Muscle of arm (tissue), 14 donors: ENCODE data around the gene TAF11L6. TPM values are rescaled to one million over a fixed set of nuclear protein-coding genes. Genes with fewer than 3 reads are reported as not detected.
"Not testable (repeated sequence)": the region's sequence is repeated elsewhere in the genome, so short reads cannot be mapped to it uniquely, and the experiment has no call there.

Experiments used
- DNase-seq: peaks from one replicate; pipeline ENCODE4 v3.0.0-alpha.2; 2013
- long read RNA-seq, 11 donors: transcript quantifications; one replicate each; lab custom pipeline, GENCODE V29; 2026
- polyA plus RNA-seq, 12 donors: library from polyadenylated mRNA; unstranded; fragments of 120-200 nt; gene quantifications; one replicate each; pipeline ENCODE4 v1.2.1, GENCODE V29; 2013; ENCODE audit not compliant: insufficient read length in 12 of 12

Gene TAF11L6
- not detected for polyA plus RNA-seq
- long read RNA-seq, donor 1: 0 reads
- long read RNA-seq, donor 2: 0 reads
- long read RNA-seq, donor 3: 0 reads
- long read RNA-seq, donor 4: 0 reads
- long read RNA-seq, donor 5: 0 reads
- long read RNA-seq, donor 6: 0 reads
- long read RNA-seq, donor 7: 0 reads
- long read RNA-seq, donor 8: 0 reads
- long read RNA-seq, donor 9: 0 reads
- long read RNA-seq, donor 10: 0 reads
- long read RNA-seq, donor 11: 0 reads

DNA sequence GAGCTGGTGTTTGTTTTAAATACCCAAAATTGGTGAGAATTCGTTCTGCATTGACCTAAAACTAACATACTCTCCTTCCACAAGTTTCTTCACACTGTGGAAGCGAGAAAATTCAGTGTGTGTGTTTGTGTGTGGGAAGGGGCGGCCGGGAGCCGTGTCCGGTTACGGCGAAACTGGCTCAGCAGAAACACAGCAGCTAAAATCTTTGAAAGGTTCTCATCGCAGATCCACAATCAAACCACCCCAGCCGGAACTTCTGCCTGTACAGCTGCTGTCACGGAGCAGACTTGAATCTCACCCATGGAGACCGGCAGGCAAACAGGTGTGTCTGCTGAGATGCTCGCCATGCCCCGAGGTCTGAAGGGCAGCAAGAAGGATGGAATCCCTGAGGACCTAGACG lies at the start of gene TAF11L6:
TAF11L6 (plus strand) TSS at position 301 of the 400 bp plus-strand sequence.
- DNase-seq: not testable (repeated sequence)

DNA sequence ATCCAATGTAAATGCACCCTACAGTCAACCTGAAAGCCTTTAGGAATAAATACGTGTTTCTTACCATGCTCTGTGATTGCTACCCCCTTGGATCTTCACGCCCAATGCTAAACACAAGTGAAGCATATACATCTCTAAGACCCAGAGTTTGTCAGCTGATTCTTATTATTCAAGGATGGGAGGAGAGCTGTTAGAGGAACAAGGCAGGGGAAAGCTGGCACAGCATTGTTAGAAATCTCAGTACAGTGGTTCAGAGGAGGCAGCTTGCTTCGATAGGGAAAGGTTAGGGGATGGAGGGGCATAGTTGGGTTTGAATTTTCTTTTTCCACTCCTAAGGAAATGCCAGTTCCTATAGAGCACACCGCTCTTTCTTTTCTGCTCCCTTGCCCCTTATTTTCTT lies 47.1 kb upstream of the TAF11L6 start:
- no peak for DNase-seq

DNA sequence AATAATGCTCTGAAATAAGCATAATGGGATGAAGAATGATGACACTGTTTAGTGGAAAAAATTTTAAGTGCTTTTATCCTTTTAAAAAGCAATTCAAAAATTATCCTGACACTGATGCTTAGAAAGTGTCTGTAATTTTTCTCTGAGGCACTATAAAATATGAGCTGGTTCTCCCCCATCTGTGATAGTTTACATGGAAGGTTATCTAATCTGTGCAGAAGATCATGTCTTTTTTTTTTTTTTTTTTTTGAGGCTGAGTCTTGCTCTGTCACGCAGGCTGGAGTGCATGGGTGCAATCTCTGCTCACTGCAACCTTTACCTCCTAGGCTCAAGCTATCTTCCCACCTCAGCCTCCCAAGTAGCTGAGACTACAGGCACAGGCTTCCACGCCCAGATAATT lies 45.7 kb upstream of the TAF11L6 start:
- DNase-seq: no peak

DNA sequence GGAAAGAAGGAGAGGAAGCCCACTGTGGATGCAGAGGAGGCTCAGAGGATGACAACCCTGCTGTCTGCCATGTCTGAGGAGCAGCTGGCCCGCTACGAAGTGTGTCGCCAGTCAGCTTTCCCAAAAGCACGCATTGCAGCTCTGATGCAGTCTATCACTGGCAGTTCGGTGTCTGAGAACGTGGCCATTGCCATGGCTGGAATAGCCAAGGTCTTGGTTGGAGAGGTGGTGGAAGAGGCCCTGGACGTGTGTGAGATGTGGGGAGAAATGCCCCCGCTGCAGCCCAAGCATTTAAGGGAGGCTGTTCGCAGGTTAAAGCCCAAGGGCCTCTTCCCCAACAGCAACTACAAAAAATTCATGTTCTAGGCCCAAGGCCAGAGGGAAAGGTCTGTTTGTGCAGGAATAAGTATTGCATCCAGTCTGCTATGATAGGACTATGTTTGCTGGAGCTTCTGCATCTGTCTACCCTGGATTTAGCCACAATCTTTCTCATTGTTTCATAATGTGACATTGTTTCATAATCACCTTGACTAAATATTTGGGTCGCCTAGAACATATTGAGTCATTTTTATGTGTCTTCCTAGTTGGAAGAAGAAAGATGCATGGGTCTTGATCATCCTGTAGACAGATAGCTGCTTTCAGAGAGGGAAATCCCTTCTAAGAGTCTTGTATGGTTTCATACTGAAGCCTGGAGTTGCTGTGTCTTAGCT lies 41.9 kb upstream of the TAF11L6 start:
- not testable (repeated sequence) for DNase-seq

DNA sequence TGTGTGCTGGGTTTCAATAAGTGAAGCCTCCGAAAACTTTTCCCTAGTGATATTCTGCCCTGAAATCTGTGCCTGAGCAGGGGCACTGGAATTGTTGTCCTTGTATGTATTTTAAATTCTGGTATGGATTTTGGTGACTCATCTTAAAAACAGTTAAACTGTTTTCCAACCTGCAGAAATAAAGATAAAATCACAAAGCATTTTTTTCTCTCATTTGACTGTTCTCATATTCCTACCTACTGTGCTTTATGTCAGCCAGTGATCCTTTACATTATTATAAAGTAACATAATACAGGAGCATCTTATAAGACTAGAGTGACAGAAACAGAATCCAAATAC lies 41.3 kb upstream of the TAF11L6 start:
- no peak for DNase-seq

DNA sequence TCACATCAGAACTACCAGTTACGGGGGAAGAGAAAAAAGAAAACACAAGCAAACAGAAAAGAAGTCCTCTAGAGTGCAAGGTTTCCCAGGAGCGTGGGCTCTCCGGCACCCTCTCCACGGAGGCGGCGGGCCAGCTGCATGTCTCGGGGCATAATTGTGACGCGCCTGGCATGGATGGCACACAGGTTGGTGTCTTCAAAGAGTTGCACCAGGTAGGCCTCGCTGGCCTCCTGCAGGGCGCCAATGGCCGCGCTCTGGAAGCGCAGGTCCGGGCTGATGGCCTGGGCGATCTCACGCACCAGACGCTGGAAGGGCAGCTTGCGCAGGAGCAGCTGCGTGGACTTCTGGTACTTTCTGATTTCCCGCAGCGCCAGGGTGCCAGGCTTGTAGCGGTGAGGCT lies 37.2 kb upstream of the TAF11L6 start:
- not testable (repeated sequence) for DNase-seq

DNA sequence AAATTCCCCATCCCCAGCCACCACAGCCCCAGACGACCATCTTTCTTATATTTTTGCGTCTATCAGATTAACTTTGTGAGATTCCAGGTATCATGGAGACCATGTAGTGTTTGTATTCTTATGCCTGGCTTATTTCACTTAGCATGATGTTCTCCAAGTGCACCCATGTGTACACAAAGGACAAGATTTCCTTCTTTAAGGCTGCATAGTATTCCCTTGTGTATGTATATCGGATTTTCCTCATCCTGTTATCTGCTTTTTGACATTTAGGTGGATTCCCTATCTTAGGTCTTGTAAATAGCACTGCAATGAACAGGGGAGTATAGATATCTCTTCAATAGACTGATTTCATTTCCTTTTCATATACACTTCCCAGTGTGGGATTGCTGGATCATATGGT lies 35.7 kb upstream of the TAF11L6 start:
- no peak for DNase-seq

DNA sequence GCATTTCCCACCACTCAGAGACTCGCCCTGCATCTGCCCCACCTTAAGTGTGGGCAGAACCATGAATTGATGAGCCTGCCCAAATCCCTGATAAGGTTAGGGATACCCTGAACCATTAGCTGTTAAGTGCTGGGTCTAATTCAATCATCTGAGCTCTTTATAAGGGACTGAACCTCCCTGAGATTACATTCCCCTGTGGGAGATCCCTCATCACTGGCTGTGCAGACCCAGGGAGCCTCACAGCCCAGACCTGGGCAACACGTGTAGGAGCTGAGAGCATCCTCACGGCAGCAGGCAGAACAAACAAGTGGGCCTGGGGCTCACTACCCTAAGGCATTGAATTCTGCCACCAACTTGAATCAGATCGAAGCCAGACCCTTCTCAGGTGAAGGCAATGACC lies 31.0 kb upstream of the TAF11L6 start:
- DNase-seq: no peak

DNA sequence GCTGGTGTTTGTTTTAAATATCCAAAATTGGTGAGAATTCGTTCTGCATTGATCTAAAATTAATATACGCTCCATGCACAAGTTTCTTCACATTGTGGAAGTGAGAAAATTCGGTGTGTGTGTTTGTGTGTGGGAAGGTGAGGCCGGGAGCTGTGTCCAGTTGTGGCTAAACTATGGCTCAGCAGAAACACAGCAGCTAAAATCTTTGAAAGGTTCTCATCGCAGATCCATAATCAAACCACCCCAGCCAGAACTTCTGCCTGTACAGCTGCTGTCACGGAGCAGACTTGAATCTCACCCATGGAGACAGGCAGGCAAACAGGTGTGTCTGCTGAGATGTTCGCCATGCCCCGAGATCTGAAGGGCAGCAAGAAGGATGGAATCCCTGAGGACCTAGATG lies 30.5 kb upstream of the TAF11L6 start, which contains the start of gene TAF11L2:
TAF11L2 (plus strand) TSS at position 301 of the 400 bp plus-strand sequence.
- DNase-seq: not testable (repeated sequence)

DNA sequence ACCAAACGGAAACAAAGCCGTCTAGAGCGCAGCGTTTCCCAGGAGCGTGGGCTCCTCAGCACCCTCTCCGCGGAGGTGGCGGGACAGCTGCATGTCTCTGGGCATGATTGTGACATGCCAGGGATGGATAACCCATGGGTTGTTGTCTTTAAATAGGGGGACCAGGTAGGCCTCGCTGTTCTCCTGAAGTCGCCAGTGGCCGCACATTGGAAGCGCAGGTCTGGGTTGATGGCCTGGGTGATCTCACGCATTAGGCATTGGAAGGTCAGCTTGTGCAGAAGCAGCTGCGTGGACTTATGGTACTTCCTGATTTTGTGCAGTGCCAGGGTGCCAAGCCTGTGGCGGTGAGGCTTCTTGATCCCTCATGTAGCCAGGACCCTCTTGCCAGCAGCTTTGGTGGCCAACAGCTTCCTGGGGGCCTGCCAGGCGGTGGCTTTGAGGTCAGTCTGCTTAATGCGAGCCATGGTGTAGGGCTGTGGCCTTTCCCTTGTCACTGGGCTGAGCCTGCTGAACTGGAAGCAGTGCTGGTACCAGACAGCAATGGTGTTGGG lies 16.6 kb upstream of the TAF11L6 start:
- no peak for DNase-seq

DNA sequence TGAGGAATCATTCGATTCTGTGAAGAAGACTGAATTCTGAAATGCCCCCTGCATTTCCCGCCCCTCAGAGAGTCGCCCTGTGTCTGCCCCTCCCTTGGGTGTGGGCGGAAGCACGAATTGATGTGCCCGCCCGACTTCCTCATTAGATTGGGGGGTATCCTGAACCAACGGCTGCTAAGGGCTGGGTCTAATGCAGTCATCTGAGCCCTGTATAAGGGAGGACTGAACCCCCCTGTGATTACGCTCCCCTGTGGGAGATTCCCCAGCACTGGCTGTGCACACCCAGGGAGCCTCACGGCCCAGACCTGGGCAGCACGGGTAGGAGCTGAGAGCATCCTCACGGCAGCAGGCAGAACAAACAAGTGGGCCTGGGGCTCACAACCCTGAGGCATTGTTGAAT lies 10.9 kb upstream of the TAF11L6 start:
- not testable (repeated sequence) for DNase-seq

DNA sequence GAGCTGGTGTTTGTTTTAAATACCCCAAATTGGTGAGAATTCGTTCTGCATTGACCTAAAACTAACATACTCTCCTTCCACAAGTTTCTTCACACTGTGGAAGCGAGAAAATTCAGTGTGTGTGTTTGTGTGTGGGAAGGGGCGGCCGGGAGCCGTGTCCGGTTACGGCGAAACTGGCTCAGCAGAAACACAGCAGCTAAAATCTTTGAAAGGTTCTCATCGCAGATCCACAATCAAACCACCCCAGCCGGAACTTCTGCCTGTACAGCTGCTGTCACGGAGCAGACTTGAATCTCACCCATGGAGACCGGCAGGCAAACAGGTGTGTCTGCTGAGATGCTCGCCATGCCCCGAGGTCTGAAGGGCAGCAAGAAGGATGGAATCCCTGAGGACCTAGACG lies 10.4 kb upstream of the TAF11L6 start, which contains the start of gene TAF11L3:
TAF11L3 (plus strand) TSS at position 301 of the 400 bp plus-strand sequence.
- not testable (repeated sequence) for DNase-seq

DNA sequence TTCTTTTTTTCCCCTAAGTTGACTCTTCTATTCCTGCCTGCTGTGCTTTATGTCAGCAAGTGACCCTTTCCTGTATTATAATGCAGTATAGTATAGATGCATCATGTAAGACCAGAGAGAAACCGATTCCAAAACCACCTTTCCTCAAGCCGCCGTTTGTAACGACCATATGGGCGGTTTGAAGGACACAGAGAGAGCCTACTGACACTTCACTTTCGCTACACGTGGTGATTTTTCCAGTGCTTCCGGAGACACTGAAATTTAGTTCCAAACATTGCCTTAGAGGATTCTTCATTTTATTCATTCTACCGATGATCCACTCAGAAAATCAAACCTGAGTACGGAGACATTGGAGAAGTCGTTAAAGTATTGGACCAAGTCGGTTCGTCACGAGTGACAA lies 9.0 kb upstream of the TAF11L6 start:
- DNase-seq: not testable (repeated sequence)

DNA sequence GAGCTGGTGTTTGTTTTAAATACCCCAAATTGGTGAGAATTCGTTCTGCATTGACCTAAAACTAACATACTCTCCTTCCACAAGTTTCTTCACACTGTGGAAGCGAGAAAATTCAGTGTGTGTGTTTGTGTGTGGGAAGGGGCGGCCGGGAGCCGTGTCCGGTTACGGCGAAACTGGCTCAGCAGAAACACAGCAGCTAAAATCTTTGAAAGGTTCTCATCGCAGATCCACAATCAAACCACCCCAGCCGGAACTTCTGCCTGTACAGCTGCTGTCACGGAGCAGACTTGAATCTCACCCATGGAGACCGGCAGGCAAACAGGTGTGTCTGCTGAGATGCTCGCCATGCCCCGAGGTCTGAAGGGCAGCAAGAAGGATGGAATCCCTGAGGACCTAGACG lies 7.0 kb upstream of the TAF11L6 start, which contains the start of gene TAF11L4:
TAF11L4 (plus strand) TSS at position 301 of the 400 bp plus-strand sequence.
- not testable (repeated sequence) for DNase-seq

DNA sequence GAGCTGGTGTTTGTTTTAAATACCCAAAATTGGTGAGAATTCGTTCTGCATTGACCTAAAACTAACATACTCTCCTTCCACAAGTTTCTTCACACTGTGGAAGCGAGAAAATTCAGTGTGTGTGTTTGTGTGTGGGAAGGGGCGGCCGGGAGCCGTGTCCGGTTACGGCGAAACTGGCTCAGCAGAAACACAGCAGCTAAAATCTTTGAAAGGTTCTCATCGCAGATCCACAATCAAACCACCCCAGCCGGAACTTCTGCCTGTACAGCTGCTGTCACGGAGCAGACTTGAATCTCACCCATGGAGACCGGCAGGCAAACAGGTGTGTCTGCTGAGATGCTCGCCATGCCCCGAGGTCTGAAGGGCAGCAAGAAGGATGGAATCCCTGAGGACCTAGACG lies 3.5 kb upstream of the TAF11L6 start, which contains the start of gene TAF11L5:
TAF11L5 (plus strand) TSS at position 301 of the 400 bp plus-strand sequence.
- not testable (repeated sequence) for DNase-seq

DNA sequence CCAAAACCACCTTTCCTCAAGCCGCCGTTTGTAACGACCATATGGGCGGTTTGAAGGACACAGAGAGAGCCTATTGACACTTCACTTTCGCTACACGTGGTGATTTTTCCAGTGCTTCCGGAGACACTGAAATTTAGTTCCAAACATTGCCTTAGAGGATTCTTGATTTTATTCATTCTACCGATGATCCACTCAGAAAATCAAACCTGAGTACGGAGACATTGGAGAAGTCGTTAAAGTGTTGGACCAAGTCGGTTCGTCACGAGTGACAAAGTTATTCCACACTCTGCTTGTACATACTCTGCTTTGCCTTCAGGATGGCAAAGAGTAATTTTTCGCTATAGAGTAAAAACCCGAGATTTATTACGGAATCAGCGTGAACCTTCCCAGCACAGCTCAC lies 2.0 kb upstream of the TAF11L6 start:
- DNase-seq: not testable (repeated sequence)

Other genes starting within 250 kb of the TAF11L6 start
- gene TAF11L2, start 30.4 kb upstream of the TAF11L6 start, polyA plus RNA-seq: not detected
- not detected for gene TAF11L3, start 10.3 kb upstream of the TAF11L6 start, polyA plus RNA-seq
- not detected for gene TAF11L4, start 6.9 kb upstream of the TAF11L6 start, polyA plus RNA-seq
- not detected for gene TAF11L5, start 3.4 kb upstream of the TAF11L6 start, polyA plus RNA-seq
- gene TAF11L7, start 57.1 kb downstream of the TAF11L6 start, polyA plus RNA-seq: not detected
- not detected for gene TAF11L8, start 62.3 kb downstream of the TAF11L6 start, polyA plus RNA-seq
- gene TAF11L9, start 65.7 kb downstream of the TAF11L6 start, polyA plus RNA-seq: not detected
- gene TAF11L10, start 69.2 kb downstream of the TAF11L6 start, polyA plus RNA-seq: not detected
- gene TAF11L11, start 75.5 kb downstream of the TAF11L6 start, polyA plus RNA-seq: not detected
- not detected for gene TAF11L12, start 81.7 kb downstream of the TAF11L6 start, polyA plus RNA-seq
- gene TAF11L13, start 103.4 kb downstream of the TAF11L6 start, polyA plus RNA-seq: not detected
- not detected for gene TAF11L14, start 105.8 kb downstream of the TAF11L6 start, polyA plus RNA-seq